Measurements from ENCODE around the gene SRRM3.
A peak's percentile ranks its signal among the peaks of the same experiment; 100 is the strongest.

DNA sequence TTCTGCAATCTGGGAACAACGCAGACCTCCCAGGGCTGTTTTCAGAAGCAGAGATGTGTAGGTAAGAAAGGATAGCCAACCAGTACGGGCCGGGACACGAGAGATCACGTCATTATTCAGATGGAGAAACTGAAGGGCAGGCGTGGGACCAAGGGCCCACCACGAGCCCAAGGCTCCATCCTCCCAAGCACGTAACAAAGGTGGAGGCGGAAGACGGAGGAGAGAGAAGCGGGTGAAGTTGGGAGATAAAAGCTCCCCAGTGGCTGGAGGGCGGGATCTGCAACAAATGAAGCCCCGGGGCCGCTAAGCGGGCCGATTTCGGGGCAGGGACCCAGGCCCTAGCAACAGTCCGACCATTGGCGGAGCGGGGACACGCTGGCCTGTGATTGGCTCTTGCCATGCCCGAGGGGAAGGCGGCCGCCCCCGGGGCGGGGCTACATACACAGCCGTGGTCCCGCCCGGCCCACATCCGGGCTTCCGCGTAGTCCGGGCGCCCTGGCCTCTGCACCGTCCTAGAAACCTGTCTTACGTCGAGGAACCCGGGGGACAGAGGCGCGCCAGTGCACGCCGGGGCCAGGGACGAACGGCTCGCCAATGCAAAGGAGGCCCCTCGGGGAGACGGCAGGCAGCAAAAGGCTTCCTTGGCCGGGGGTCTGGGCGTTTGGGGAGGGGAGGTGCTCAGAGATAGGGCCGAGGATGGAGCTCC, 116.2 kb downstream of the SRRM3 start:
- TF ChIP-seq, protein P1, sequence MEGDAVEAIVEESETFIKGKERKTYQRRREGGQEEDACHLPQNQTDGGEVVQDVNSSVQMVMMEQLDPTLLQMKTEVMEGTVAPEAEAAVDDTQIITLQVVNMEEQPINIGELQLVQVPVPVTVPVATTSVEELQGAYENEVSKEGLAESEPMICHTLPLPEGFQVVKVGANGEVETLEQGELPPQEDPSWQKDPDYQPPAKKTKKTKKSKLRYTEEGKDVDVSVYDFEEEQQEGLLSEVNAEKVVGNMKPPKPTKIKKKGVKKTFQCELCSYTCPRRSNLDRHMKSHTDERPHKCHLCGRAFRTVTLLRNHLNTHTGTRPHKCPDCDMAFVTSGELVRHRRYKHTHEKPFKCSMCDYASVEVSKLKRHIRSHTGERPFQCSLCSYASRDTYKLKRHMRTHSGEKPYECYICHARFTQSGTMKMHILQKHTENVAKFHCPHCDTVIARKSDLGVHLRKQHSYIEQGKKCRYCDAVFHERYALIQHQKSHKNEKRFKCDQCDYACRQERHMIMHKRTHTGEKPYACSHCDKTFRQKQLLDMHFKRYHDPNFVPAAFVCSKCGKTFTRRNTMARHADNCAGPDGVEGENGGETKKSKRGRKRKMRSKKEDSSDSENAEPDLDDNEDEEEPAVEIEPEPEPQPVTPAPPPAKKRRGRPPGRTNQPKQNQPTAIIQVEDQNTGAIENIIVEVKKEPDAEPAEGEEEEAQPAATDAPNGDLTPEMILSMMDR (IDR thresholded peaks at IDR 0.05), result no peak
- peak; percentile 75 to 92 for TF ChIP-seq POLR2A (IDR thresholded peaks at IDR 0.05)

All from heart left ventricle (tissue), 13 donors.